Measurements from ENCODE around the gene ATG9A.

- TF ChIP-seq POLR2A (IDR thresholded peaks at IDR 0.05), result no peak
- TF ChIP-seq, protein P1, sequence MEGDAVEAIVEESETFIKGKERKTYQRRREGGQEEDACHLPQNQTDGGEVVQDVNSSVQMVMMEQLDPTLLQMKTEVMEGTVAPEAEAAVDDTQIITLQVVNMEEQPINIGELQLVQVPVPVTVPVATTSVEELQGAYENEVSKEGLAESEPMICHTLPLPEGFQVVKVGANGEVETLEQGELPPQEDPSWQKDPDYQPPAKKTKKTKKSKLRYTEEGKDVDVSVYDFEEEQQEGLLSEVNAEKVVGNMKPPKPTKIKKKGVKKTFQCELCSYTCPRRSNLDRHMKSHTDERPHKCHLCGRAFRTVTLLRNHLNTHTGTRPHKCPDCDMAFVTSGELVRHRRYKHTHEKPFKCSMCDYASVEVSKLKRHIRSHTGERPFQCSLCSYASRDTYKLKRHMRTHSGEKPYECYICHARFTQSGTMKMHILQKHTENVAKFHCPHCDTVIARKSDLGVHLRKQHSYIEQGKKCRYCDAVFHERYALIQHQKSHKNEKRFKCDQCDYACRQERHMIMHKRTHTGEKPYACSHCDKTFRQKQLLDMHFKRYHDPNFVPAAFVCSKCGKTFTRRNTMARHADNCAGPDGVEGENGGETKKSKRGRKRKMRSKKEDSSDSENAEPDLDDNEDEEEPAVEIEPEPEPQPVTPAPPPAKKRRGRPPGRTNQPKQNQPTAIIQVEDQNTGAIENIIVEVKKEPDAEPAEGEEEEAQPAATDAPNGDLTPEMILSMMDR (IDR thresholded peaks at IDR 0.05), result no peak
Measured at GRCh38 chr2:219246559-219246958, 17.1 kb upstream of the ATG9A start.

All from uterus (tissue), 2 donors.